Keratinocyte (primary cell): ENCODE measurements around the gene RAB37. TPM values are rescaled to one million over a fixed set of nuclear protein-coding genes. Genes with fewer than 3 reads are reported as not detected.

Experiments
- DNase-seq: peaks from one replicate; pipeline ENCODE4 v3.0.0-alpha.2; 2011; ENCODE audit warnings: low read depth, missing footprints, low spot score
- FAIRE-seq: peaks from 2 replicates; lab custom pipeline; 2011; peaks lifted over from hg19 to GRCh38; lab: Jason Lieb, UNC
- H2AFZ ChIP-seq: 2 replicates; pipeline ENCODE4 v1.6.0; 2012; ENCODE audit warnings: low read length, control low read depth, inconsistent platforms; ENCODE audit not compliant: control insufficient read depth
- H3K27ac ChIP-seq: 2 replicates; pipeline ENCODE4 v1.5.1; 2011; ENCODE audit warnings: low read length; ENCODE audit not compliant: control insufficient read depth, insufficient read depth
- H3K27me3 ChIP-seq: 3 replicates; pipeline ENCODE4 v1.6.0; 2011; ENCODE audit warnings: low read length; ENCODE audit not compliant: control insufficient read depth, insufficient read depth; ENCODE audit errors: extremely low read depth
- H3K36me3 ChIP-seq, 2 experiments: 2 replicates in 1 of 2; 3 replicates in 1 of 2; pipeline ENCODE4 v1.5.1; 2011; ENCODE audit warnings: low read length in 2 of 2, mild to moderate bottlenecking in 1 of 2; ENCODE audit not compliant: control insufficient read depth in 2 of 2, insufficient read depth in 2 of 2; ENCODE audit errors: extremely low read depth in 1 of 2
- H3K4me1 ChIP-seq: 3 replicates; pipeline ENCODE4 v1.5.1; 2011; ENCODE audit warnings: low read length; ENCODE audit not compliant: control insufficient read depth, insufficient read depth; ENCODE audit errors: extremely low read depth
- H3K4me2 ChIP-seq: 3 replicates; pipeline ENCODE4 v1.6.0; 2011; ENCODE audit warnings: low read depth, low read length; ENCODE audit not compliant: control insufficient read depth, insufficient read depth; ENCODE audit errors: extremely low read depth
- H3K4me3 ChIP-seq, 3 experiments: fragments of 200-600 bp in 1 of 3; sonication (generic) in 1 of 3; 2 replicates in 2 of 3; 3 replicates in 1 of 3; pipeline ENCODE4 v1.5.1; 2011 to 2016; ENCODE audit warnings: low read length in 3 of 3, mild to moderate bottlenecking in 3 of 3, control low read depth in 2 of 3, inconsistent platforms in 1 of 3, low read depth in 1 of 3, mixed read lengths in 1 of 3, mixed run types in 1 of 3, moderate library complexity in 1 of 3; ENCODE audit not compliant: control insufficient read depth in 2 of 3, insufficient read depth in 2 of 3; ENCODE audit errors: extremely low read depth in 1 of 3
- H3K79me2 ChIP-seq: 2 replicates; pipeline ENCODE4 v1.6.0; 2012; ENCODE audit warnings: low read length; ENCODE audit not compliant: control insufficient read depth, insufficient read depth
- H3K9ac ChIP-seq: 3 replicates; pipeline ENCODE4 v1.6.0; 2011; ENCODE audit warnings: low read length; ENCODE audit not compliant: control insufficient read depth, insufficient read depth; ENCODE audit errors: extremely low read depth
- H3K9me1 ChIP-seq: 3 replicates; pipeline ENCODE4 v1.6.0; 2011; ENCODE audit warnings: low read length; ENCODE audit not compliant: control insufficient read depth, insufficient read depth; ENCODE audit errors: extremely low read depth
- H3K9me3 ChIP-seq: 2 replicates; pipeline ENCODE4 v1.5.1; 2012; ENCODE audit warnings: low read depth, low read length; ENCODE audit not compliant: control insufficient read depth
- H4K20me1 ChIP-seq: 3 replicates; pipeline ENCODE4 v1.6.0; 2011; ENCODE audit warnings: low read length; ENCODE audit not compliant: control insufficient read depth, insufficient read depth; ENCODE audit errors: extremely low read depth
- CTCF ChIP-seq, 3 experiments: IDR thresholded peaks in 1 of 3; conservative IDR thresholded peaks in 1 of 3; optimal IDR thresholded peaks in 1 of 3; 2 replicates in 2 of 3; 3 replicates in 1 of 3; pipeline versions ENCODE3 to v1.5.1; 2011; ENCODE audit warnings: low read length in 3 of 3, mild to moderate bottlenecking in 3 of 3, moderate library complexity in 2 of 3, control low read depth in 1 of 3, inconsistent platforms in 1 of 3; ENCODE audit not compliant: insufficient read depth in 2 of 3; ENCODE audit errors: extremely low read depth in 1 of 3
- EZH2 ChIP-seq: IDR thresholded peaks from one replicate; pipeline ENCODE4 v1.6.1; 2012; ENCODE audit warnings: inconsistent platforms, mild to moderate bottlenecking, low read length, moderate library complexity
- dilution Hi-C: fragments of 300-500 bp; cut with MboI; formaldehyde crosslinking; loops from one replicate; pipeline ENCODE4 v1.7.0; 2020; ENCODE audit warnings: low sequenced_read_pairs; ENCODE audit not compliant: extremely low pct_ligation_motif_present
- polyA plus RNA-seq, 5 experiments: library from polyadenylated mRNA; depleted of rRNA in 3 of 5; stranded (reverse) in 3 of 5; stranded (forward) in 1 of 5; unstranded in 1 of 5; fragments of >200 nt; gene quantifications; 1 replicate in 1 of 5; 2 replicates in 3 of 5; 3 replicates in 1 of 5; pipeline versions ENCODE4 v1.2.1 to v1.2.3, GENCODE V29; 2011 to 2012; ENCODE audit warnings: missing spikeins in 2 of 5, low read depth in 1 of 5, low replicate concordance in 1 of 5

RAB37 gene
- polyA plus RNA-seq, 1 donor (not counting 4 experiments of a cell fraction or from before 2014, with no cell fraction given), result 0.03 TPM

GRCh38 chr17:74730491-74731346 lies 6.3 kb upstream of the RAB37 start:
- Histone ChIP-seq H3K9ac (no peak overlapping the region), H3K27me3 (peaks cover 6% of the 10 kb centered on the region), H3K9me3 (no peaks in the 10 kb centered on the region), H4K20me1 (no peaks in the 10 kb centered on the region), H3K4me1 (no peaks in the 10 kb centered on the region), H3K27ac (no peak overlapping the region), H3K4me2 (no peak overlapping the region), H3K4me3 (no peak overlapping the region), H3K79me2 (no peaks in the 10 kb centered on the region), H2AFZ (no peak overlapping the region), H3K36me3 (no peaks in the 10 kb centered on the region), H3K9me1 (no peaks in the 10 kb centered on the region)
- DNase-seq (no peak), FAIRE-seq (no peak)
- dilution Hi-C loops, result no loop called here
- no peak for TF ChIP-seq EZH2
- TF ChIP-seq CTCF (optimal IDR thresholded peaks at IDR 0.05 in 1 of 3, IDR thresholded peaks at IDR 0.05 in 1 of 3, conservative IDR thresholded peaks at IDR 0.05 in 1 of 3; ENCODE audit: extremely low read depth in 1 of 3, insufficient read depth in 2 of 3, low read length in 3 of 3), result no peak

- Histone ChIP-seq H3K9me3 (no peaks in the 10 kb centered on the region), H3K79me2 (no peaks in the 10 kb centered on the region), H3K36me3 (no peaks in the 10 kb centered on the region), H3K27me3 (peaks cover 11% of the 10 kb centered on the region), H3K4me3 (no peak overlapping the region), H3K4me1 (no peaks in the 10 kb centered on the region), H3K9me1 (no peaks in the 10 kb centered on the region), H3K4me2 (no peak overlapping the region), H2AFZ (no peak overlapping the region), H3K27ac (no peak overlapping the region), H4K20me1 (no peaks in the 10 kb centered on the region), H3K9ac (no peak overlapping the region)
- DNase-seq (no peak), FAIRE-seq (no peak)
- dilution Hi-C loops, result no loop called here
- no peak for TF ChIP-seq CTCF (optimal IDR thresholded peaks at IDR 0.05 in 1 of 3, IDR thresholded peaks at IDR 0.05 in 1 of 3, conservative IDR thresholded peaks at IDR 0.05 in 1 of 3; ENCODE audit: extremely low read depth in 1 of 3, insufficient read depth in 2 of 3, low read length in 3 of 3)
- no peak for TF ChIP-seq EZH2
Measured at GRCh38 chr17:74731347-74731605, 5.8 kb upstream of the RAB37 start.
